Right renal cortex interstitium (tissue), 3 donors: Measurements from ENCODE around the gene CTSL. TPM values are rescaled to one million over a fixed set of nuclear protein-coding genes. Genes with fewer than 3 reads are reported as not detected.

Experiments
- DNase-seq, 3 donors: peaks; one replicate each; pipeline ENCODE4 v3.0.0-alpha.2; 2013; ENCODE audit warnings: low read depth in 3 of 3, low spot score in 2 of 3
- polyA plus RNA-seq, 3 donors: library from polyadenylated mRNA; unstranded; fragments of 120-200 nt; gene quantifications; one replicate each; pipeline ENCODE4 v1.2.1, GENCODE V29; 2013; ENCODE audit not compliant: insufficient read length in 3 of 3

CTSL gene
- polyA plus RNA-seq, result 100 to 1,000 TPM; 180 to 204 (median 199) TPM

- DNase-seq, result peak in 2 of 3 donors; percentile 60 to 69
Observed at GRCh38 chr9:87725900-87726709, at the start of gene CTSL. Gene CTSL, plus strand, starts transcription at chr9:87726119. Its CDS starts 1,485 bp downstream, at chr9:87727604.

DNA sequence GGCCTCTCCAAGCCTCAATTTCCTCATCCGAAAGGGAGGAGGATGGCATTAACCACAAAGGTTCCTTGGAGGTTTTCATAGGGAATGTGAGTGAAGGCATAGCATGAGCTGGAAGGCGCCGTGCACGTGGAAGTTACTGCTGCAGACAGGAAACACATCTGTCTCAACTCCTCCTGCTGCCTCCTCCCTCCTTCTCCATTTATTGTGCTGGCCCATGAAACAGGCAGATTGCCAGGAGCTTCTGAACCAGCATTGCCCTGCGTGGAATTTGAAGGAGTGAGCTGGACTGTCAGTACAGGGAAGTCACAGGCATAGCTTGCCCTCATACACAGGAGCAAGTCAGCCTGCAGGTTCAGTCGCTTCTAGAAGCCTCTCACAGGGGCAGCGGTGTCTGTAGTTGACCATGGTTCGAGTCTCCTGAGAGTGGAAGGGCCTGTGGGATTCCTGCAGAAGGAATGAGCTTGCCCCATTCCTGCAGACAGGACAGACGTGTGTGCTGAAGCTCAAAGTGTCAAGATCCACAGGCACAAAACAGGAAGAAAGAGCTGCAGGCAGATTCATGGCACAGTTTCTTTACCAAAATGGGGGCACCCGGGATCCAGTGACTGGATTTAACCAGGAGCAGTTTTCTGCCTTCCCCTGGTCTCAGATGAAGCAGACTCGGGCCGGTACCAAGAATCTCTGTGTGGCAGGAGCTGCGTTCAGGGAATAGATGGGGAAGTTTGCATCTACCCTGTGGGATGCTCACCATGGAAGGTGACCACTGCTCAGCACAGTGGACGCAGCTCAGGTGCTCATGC, 48.7 kb upstream of the CTSL start:
- DNase-seq, result no peak

GRCh38 chr9:87677776-87678587, 47.9 kb upstream of the CTSL start:
- no peak for DNase-seq

DNA sequence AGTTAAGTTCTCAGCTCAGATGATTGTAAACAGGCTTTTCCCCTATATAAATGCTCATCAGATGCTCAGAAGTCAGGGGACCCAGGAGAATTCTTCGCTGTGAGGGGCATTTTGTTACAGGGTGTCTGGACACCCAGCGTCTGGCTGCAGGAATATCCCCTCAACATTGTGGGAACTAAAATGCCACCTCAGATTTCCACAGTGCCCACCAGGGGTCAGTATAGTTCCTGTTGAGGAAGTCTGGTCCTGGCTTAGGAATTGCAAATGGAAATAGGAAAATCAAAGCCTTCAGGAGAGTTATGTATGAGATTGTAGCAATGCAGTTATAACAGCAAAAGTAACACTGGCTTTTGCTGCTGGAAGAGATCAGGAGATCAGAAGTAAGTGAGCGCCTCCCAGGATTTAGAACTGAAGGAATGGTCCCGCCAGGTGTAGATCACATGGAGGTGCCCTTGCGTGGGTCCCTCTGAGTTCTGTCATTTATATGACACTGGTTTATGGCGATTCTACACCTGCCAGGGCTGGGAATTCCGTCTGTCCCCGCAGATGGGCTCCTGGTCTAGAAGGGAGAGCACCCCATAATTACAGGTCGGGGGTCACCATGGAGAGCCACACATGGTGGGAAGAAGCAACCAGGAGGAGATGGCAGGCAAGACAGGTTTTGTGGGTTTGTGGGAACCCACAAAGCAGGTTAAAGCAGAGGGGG, 47.1 kb upstream of the CTSL start:
- DNase-seq, result peak; percentile 45 to 64 (median 57)

GRCh38 chr9:87681271-87682061, 44.5 kb upstream of the CTSL start:
- no peak for DNase-seq

DNA sequence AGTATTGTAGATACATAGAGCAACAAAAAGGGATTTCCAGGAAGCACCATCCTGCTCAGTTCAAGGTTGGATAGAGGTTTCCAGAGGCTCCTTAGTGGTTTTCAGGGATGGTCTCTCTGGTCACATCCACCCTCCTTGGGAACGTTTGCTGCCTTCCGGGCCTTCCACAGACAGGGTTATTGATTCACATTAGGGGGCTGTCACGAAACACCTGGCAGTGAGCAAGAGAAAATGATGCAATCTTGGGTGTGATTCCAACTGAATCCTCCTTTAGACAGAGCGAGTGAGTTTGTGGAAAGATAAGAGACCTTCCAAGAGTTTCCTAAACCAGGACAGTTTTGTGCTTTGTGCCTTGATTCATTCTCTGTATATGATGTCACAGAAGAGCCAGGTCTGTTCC, 43.8 kb upstream of the CTSL start:
- no peak for DNase-seq

DNA sequence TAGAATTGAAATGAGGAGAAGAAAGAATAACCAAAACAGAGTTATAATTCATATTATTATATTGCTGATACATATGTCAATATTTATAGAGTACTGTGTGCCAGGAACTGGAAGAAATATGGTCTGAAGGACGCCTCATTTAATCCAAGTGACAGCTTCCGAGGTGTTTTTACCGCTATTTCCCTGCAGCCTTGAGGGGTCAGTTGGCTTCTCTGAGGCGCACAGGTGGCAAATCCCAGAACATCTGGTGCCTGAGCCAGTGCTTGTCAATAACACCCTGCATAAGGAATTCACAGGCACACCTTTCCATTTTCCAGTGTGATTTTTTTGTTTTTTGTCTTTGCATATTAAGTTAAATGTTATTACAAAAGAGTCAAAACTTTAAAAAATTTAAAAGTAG, 43.3 kb upstream of the CTSL start:
- no peak for DNase-seq

DNA sequence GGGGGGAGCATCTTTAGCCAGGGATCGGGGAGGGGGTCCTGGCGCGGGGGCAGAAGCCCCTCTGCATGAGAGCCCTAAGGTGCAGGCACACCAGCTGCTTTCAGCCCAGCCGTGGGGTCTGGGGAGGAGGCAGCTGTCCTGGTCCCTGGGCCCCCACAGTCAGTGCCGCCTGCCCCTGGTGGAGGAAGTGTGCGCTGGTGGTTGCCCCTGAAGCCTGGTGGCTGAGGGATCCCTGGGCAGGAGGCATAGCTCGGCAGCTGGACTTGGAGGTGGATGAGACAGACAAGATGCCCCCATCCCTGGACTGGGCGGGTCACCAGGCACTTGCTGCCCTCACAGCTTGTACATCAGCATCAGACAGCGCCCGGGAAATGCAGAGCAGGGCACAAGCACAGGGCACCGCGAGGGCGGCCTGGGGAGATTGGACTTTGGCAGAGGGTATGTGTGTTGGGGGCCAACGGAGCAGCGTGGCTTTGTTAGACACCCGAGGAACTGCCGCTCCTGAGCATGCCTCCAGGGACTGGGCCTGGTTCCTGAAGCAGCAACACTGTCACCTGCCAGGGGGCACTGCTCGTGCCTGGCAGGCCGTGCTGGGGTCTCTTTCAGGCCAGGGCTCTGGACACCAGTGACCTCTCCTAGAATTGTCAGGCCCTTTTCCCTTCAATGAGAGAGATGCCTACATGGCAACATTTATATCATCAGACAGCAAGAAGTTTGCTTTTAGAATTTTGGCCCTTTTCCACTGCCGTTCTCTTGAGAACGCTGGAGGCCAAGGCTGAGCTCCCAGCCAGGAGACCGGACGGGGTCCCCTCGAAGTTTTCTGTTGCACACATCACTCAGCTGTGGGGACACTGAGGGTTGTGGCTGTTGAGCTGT, 41.9 kb upstream of the CTSL start:
- no peak for DNase-seq

DNA sequence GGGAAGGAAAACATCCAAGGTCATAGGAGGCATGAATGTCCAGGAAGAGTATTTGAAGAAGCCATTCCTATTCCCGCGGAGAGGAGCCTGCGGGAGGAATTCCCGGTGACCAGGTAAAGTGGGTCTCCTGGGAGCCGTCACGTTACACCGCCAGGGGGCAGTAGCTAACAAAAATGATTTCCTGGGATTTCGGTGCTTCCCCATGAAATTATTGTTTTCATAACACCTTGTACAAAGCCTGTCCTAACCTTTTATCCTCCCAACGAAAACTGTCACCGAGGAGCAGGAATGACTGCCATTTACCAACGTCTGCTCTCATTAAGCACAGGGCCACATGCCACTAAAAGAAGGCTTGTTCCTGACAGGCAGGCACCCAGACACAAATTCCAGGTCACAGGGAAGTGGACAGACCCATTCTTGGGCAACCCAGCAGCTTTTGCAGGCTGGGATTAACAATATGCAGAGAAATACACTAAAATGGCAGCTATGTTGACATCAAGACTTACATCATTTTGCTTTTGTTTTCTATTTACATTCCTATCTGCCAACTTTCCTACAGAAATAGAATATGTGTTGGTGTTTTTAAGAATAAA, 41.2 kb upstream of the CTSL start:
- DNase-seq, result no peak

- no peak for DNase-seq
Observed at GRCh38 chr9:87685441-87685840, 40.5 kb upstream of the CTSL start.

DNA sequence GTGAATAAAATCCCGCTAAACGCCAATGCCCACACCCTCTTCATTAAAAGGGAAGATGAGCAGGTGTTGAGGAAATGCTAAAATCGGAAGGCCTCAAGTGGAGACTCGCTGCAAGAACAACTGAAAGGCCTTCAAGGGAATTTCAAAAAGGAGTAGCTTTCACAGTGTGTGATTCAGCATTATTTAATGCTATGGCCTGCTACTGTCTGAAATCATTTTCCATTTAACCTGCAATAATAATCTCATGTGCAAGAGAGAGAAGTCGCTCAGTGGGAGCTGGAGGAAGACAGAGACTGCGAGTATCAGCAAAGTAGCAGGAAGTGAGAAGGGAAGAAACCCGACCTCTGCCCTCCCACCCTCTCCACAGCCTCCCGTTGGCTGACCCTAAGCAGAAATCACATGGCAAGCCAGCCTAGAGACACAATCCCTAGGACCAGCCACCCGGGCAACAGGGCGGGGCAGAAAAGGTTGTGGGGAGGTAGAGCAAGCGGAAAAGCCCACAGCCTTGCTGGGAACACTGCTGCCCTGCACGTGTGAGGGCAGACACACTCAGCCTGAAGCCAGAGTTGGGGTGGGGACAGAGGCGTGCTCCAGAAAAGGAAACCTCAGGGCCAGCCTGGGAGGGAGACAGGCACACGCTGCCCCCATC, 39.9 kb upstream of the CTSL start:
- no peak for DNase-seq

DNA sequence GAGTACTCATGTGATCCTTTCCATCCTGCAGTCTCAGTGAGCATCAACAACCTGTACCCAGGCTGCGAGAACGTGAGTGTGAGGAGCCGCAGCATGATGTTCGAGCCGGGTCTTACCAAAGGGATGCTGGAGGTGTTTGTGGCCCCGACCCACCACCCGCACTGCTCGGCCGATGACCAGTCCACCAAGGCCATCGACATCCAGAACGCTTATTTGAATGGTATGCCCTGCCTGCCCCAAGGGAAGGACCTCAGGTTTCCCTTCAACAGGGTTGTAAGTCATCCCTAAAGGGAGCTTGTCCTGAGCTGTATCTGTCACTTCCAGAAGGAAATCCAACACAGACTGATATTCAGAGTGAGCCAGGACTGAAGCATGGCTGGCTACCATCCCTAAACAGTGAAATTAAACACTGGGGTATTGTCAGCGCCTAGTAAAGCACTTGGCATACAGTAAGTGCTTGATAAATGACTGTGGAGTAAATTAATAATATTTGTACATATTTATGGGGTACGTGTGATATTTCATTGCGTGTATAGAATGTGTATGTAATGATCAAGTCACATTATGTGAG, 39.3 kb upstream of the CTSL start:
- no peak for DNase-seq

DNA sequence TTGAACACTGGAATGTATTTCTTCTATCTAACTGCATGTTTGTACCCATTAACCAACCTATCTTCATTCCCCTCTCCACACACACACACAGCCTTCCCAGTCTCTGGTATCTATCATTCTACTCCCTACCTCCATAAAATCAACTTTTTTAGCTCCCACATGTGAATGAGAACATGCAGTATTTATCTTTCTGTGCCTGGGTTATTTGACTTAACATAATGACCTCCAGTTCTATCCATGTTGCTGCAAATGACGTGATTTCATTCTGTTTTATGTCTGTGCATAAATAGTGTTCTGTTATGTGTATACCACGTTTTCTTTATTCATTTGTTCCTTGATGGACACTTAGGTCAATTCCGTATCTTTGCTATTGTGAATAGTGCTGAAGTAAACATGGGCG, 38.7 kb upstream of the CTSL start:
- DNase-seq, result no peak

- no peak for DNase-seq
Observed at GRCh38 chr9:87694236-87694755, 31.6 kb upstream of the CTSL start.

- no peak for DNase-seq
Observed at GRCh38 chr9:87695523-87695922, 30.4 kb upstream of the CTSL start.

GRCh38 chr9:87696641-87697040, 29.3 kb upstream of the CTSL start:
- DNase-seq, result no peak
